Activated CD4-positive, alpha-beta T cell treated with anti-CD3 and anti-CD28 coated beads for 1 hour (primary cell): ENCODE data around the gene BARX1.
"Not testable (repeated sequence)": the region's sequence is repeated elsewhere in the genome, so short reads cannot be mapped to it uniquely, and the experiment has no call there.

ENCODE experiments used
- DNase-seq: peaks from one replicate; pipeline ENCODE4 v3.0.0-alpha.2; 2020

Gene BARX1

GRCh38 chr9:93965830-93966577 is 10.8 kb upstream of the BARX1 start:
- DNase-seq: no peak

- DNase-seq: no peak
Measured at GRCh38 chr9:93964685-93965084, 9.5 kb upstream of the BARX1 start.

- DNase-seq: no peak
Measured at GRCh38 chr9:93963969-93964368, 8.8 kb upstream of the BARX1 start.

GRCh38 chr9:93963489-93963888 is 8.3 kb upstream of the BARX1 start:
- DNase-seq: not testable (repeated sequence)

GRCh38 chr9:93962561-93963440 is 7.6 kb upstream of the BARX1 start:
- DNase-seq: peak; percentile 71

- DNase-seq: no peak
Measured at GRCh38 chr9:93962017-93962416, 6.9 kb upstream of the BARX1 start.

- no peak for DNase-seq
Measured at GRCh38 chr9:93960971-93961841, 6.1 kb upstream of the BARX1 start.

- DNase-seq: no peak
Measured at GRCh38 chr9:93960221-93960970, 5.2 kb upstream of the BARX1 start.

GRCh38 chr9:93959739-93960154 is 4.6 kb upstream of the BARX1 start:
- DNase-seq: no peak

GRCh38 chr9:93958819-93959682 is 3.9 kb upstream of the BARX1 start:
- no peak for DNase-seq

- DNase-seq: no peak
Measured at GRCh38 chr9:93958121-93958818, 3.1 kb upstream of the BARX1 start.

- no peak for DNase-seq
Measured at GRCh38 chr9:93955981-93956784, 1.0 kb upstream of the BARX1 start.

GRCh38 chr9:93954434-93955061 is 607 bp downstream of the BARX1 start:
- no peak for DNase-seq

GRCh38 chr9:93953496-93954433 is 1.4 kb downstream of the BARX1 start:
- no peak for DNase-seq

- DNase-seq: no peak
Measured at GRCh38 chr9:93952784-93953495, 2.2 kb downstream of the BARX1 start.

GRCh38 chr9:93952119-93952783 is 2.9 kb downstream of the BARX1 start:
- DNase-seq: no peak

GRCh38 chr9:93951655-93952118 is 3.5 kb downstream of the BARX1 start:
- no peak for DNase-seq
